HEK293T (cell line): ENCODE measurements around the gene NUP35.

Experiments
- CTCF ChIA-PET: fragments of 350-600 bp; formaldehyde crosslinking; extraction: SDS; loops from one replicate; lab custom pipeline; 2021; ENCODE audit warnings: antibody characterized with exemption, inconsistent platforms; lab: Yijun Ruan, JAX
- POLR2A ChIA-PET: fragments of 350-600 bp; formaldehyde crosslinking; extraction: SDS; loops from one replicate; lab custom pipeline; 2020; ENCODE audit warnings: antibody characterized with exemption, inconsistent platforms; lab: Yijun Ruan, JAX
- DNase-seq: peaks from one replicate; pipeline ENCODE4 v3.0.0; 2012; ENCODE audit warnings: mixed read lengths; ENCODE audit errors: extremely low spot score
- ARNT ChIP-seq: fragments of 450-650 bp; IDR thresholded peaks from 2 replicates; pipeline ENCODE4 v1.6.1; 2017; ENCODE audit warnings: mild to moderate bottlenecking
- BHLHE40 ChIP-seq: fragments of 450-650 bp; IDR thresholded peaks from 2 replicates; pipeline ENCODE4 v1.6.1; 2016; ENCODE audit warnings: mild to moderate bottlenecking, moderate library complexity, borderline replicate concordance
- CTBP1 ChIP-seq: fragments of 450-650 bp; IDR thresholded peaks from 2 replicates; pipeline ENCODE4 v1.6.1; 2016; ENCODE audit warnings: borderline replicate concordance
- ELF4 ChIP-seq: fragments of 450-650 bp; IDR thresholded peaks from 2 replicates; pipeline ENCODE4 v1.6.1; 2017; ENCODE audit warnings: antibody characterized with exemption
- FOXA1 ChIP-seq: fragments of 450-650 bp; IDR thresholded peaks from 2 replicates; pipeline ENCODE4 v1.6.1; 2016; ENCODE audit warnings: mild to moderate bottlenecking
- FOXK2 ChIP-seq: fragments of 450-650 bp; IDR thresholded peaks from 2 replicates; pipeline ENCODE4 v1.6.1; 2016; ENCODE audit warnings: mild to moderate bottlenecking
- FOXM1 ChIP-seq: fragments of 450-650 bp; IDR thresholded peaks from 2 replicates; pipeline ENCODE4 v1.6.1; 2017; ENCODE audit warnings: mild to moderate bottlenecking, borderline replicate concordance
- HDGF ChIP-seq: fragments of 450-650 bp; IDR thresholded peaks from 2 replicates; pipeline ENCODE4 v1.6.1; 2017; ENCODE audit warnings: antibody characterized with exemption, borderline replicate concordance
- L3MBTL2 ChIP-seq: fragments of 450-650 bp; conservative IDR thresholded peaks from 2 replicates; pipeline ENCODE4 v1.6.1; 2016; ENCODE audit warnings: mild to moderate bottlenecking
- LEF1 ChIP-seq: fragments of 450-650 bp; IDR thresholded peaks from 2 replicates; pipeline ENCODE4 v1.6.1; 2017; ENCODE audit warnings: mild to moderate bottlenecking, borderline replicate concordance
- NFRKB ChIP-seq: fragments of 450-650 bp; IDR thresholded peaks from 2 replicates; pipeline ENCODE4 v1.6.1; 2016; ENCODE audit warnings: mild to moderate bottlenecking, moderate library complexity
- PKNOX1 ChIP-seq: fragments of 450-650 bp; IDR thresholded peaks from 2 replicates; pipeline ENCODE4 v1.6.1; 2016
- SP1 ChIP-seq: fragments of 450-650 bp; IDR thresholded peaks from 2 replicates; pipeline ENCODE4 v1.6.1; 2017
- SUZ12 ChIP-seq: fragments of 450-650 bp; IDR thresholded peaks from 2 replicates; pipeline ENCODE4 v1.6.1; 2016; ENCODE audit warnings: mild to moderate bottlenecking
- TARDBP ChIP-seq: fragments of 450-650 bp; IDR thresholded peaks from 2 replicates; pipeline ENCODE4 v1.6.1; 2016
- ZNF384 ChIP-seq: fragments of 450-650 bp; IDR thresholded peaks from 2 replicates; pipeline ENCODE4 v1.6.1; 2016

The NUP35 gene

GRCh38 chr2:183186296-183186695 lies 62.1 kb downstream of the NUP35 start:
- no peak for DNase-seq
- ChIA-PET CTCF (no interaction called here), POLR2A (no interaction called here)
- TF ChIP-seq SP1 (no peak), CTBP1 (no peak), ELF4 (no peak), SUZ12 (no peak), FOXK2 (no peak), L3MBTL2 (no peak), FOXA1 (no peak), ARNT (no peak), TARDBP (no peak), HDGF (no peak), NFRKB (no peak), LEF1 (no peak), FOXM1 (no peak), ZNF384 (no peak), PKNOX1 (no peak), BHLHE40 (no peak)

- TF ChIP-seq L3MBTL2 (no peak), SP1 (no peak)
- no peak for DNase-seq
- POLR2A ChIA-PET, result no interaction called here
- CTCF ChIA-PET, result no interaction called here
These were observed 62.5 kb downstream of the NUP35 start for GRCh38 chr2:183186766-183187165.

- no peak for TF ChIP-seq ZNF384
- no peak for TF ChIP-seq NFRKB
- no peak for TF ChIP-seq SP1
- no peak for TF ChIP-seq BHLHE40
- TF ChIP-seq FOXA1, result no peak
- TF ChIP-seq ARNT, result no peak
- TF ChIP-seq HDGF, result no peak
- no peak for TF ChIP-seq ELF4
- no peak for TF ChIP-seq PKNOX1
- TF ChIP-seq FOXK2, result no peak
- no peak for TF ChIP-seq CTBP1
- TF ChIP-seq TARDBP, result no peak
- no peak for TF ChIP-seq LEF1
- TF ChIP-seq FOXM1, result no peak
- no peak for TF ChIP-seq SUZ12
- no peak for TF ChIP-seq L3MBTL2
- DNase-seq, result no peak
- POLR2A ChIA-PET, result no interaction called here
- CTCF ChIA-PET, result no interaction called here
These were observed 68.1 kb downstream of the NUP35 start for GRCh38 chr2:183192343-183192742.

- CTCF ChIA-PET, result no interaction called here
- TF ChIP-seq FOXA1 (no peak), ELF4 (no peak), CTBP1 (no peak), NFRKB (no peak), ZNF384 (no peak), FOXK2 (no peak), PKNOX1 (no peak), ARNT (no peak), HDGF (no peak), SP1 (no peak)
- POLR2A ChIA-PET, result no interaction called here
- DNase-seq, result no peak
These were observed 69.7 kb downstream of the NUP35 start for GRCh38 chr2:183193904-183194303.

GRCh38 chr2:183195397-183195796 lies 71.2 kb downstream of the NUP35 start:
- POLR2A ChIA-PET, result no interaction called here
- CTCF ChIA-PET, result no interaction called here
- TF ChIP-seq LEF1 (no peak), HDGF (no peak), ELF4 (no peak), ARNT (no peak), TARDBP (no peak), ZNF384 (no peak)
- DNase-seq, result no peak

GRCh38 chr2:183195998-183196409 lies 71.8 kb downstream of the NUP35 start:
- POLR2A ChIA-PET, result no interaction called here
- no peak for DNase-seq
- CTCF ChIA-PET, result no interaction called here
- TF ChIP-seq ZNF384, result no peak
- TF ChIP-seq L3MBTL2, result no peak
- TF ChIP-seq LEF1, result no peak
- no peak for TF ChIP-seq ARNT
- TF ChIP-seq NFRKB, result no peak
- no peak for TF ChIP-seq TARDBP
- no peak for TF ChIP-seq PKNOX1
- TF ChIP-seq SP1, result no peak
- TF ChIP-seq HDGF, result no peak
- TF ChIP-seq FOXM1, result no peak
- no peak for TF ChIP-seq FOXA1
- no peak for TF ChIP-seq ELF4
- no peak for TF ChIP-seq FOXK2
- no peak for TF ChIP-seq BHLHE40
- no peak for TF ChIP-seq SUZ12
- no peak for TF ChIP-seq CTBP1
